Mesothelial cell of epicardium (in vitro differentiated cells): Measurements from ENCODE around the gene MACROD2. TPM values are rescaled to one million over a fixed set of nuclear protein-coding genes. Genes with fewer than 3 reads are reported as not detected.
A peak's percentile ranks its signal among the peaks of the same experiment; 100 is the strongest.

Experiments
- DNase-seq, 2 experiments: peaks; one replicate each; pipeline ENCODE4 v3.0.0; 2021; ENCODE audit warnings: low spot score in 2 of 2; ENCODE audit not compliant: unreplicated experiment in 2 of 2
- H3K27ac Mint-ChIP-seq: 2 replicates; pipeline ENCODE4 v1.8.0; 2021; ENCODE audit warnings: mixed read lengths
- H3K27me3 Mint-ChIP-seq: 2 replicates; pipeline ENCODE4 v1.8.0; 2021; ENCODE audit warnings: low read depth, mixed read lengths
- H3K36me3 Mint-ChIP-seq: 2 replicates; pipeline ENCODE4 v1.8.0; 2021; ENCODE audit warnings: mixed read lengths
- H3K4me1 Mint-ChIP-seq: 2 replicates; pipeline ENCODE4 v1.8.0; 2021; ENCODE audit warnings: mixed read lengths
- H3K4me3 Mint-ChIP-seq: 2 replicates; pipeline ENCODE4 v1.8.0; 2021; ENCODE audit warnings: mild to moderate bottlenecking, moderate library complexity, mixed read lengths
- H3K9me3 Mint-ChIP-seq: 2 replicates; pipeline ENCODE4 v1.8.0; 2021; ENCODE audit warnings: mixed read lengths
- total RNA-seq: library from RNA; stranded (reverse); gene quantifications from 3 replicates; pipeline ENCODE4 v1.2.1, GENCODE V29; 2021
- TF ChIP-seq, protein P1 (sequence below): fragments of 200-600 bp; sonication (generic); IDR thresholded peaks from one replicate; pipeline ENCODE4 v1.5.0; 2021; ENCODE audit warnings: antibody characterized with exemption; ENCODE audit not compliant: unreplicated experiment

The MACROD2 gene
- total RNA-seq, 1 donor from 2014 or later: 10.0 TPM

DNA sequence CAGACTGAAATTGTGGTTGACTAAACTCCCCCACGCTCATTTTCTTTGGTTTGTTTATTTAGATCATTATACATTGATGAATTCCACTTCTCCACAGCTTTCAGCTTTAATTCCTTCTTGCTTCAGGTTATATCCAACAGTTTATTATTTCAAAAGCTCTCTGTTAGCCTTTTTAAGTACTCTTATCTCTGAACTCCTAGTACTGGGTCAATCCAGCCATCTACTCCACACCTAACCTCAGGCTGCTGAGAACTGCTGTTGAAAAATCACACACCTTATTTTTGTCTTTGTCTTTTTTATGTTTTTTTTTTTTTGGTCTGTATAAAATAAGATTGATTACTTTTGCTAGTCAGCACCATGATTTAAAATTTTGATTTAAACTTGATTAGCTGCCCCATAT, 309.2 kb downstream of the MACROD2 start:
- DNase-seq: no peak
- H3K36me3 Mint-ChIP-seq: no peaks in the 10 kb centered on the region
- H3K9me3 Mint-ChIP-seq: no peaks in the 10 kb centered on the region
- H3K27me3 Mint-ChIP-seq: no peaks in the 10 kb centered on the region
- TF ChIP-seq, protein P1, sequence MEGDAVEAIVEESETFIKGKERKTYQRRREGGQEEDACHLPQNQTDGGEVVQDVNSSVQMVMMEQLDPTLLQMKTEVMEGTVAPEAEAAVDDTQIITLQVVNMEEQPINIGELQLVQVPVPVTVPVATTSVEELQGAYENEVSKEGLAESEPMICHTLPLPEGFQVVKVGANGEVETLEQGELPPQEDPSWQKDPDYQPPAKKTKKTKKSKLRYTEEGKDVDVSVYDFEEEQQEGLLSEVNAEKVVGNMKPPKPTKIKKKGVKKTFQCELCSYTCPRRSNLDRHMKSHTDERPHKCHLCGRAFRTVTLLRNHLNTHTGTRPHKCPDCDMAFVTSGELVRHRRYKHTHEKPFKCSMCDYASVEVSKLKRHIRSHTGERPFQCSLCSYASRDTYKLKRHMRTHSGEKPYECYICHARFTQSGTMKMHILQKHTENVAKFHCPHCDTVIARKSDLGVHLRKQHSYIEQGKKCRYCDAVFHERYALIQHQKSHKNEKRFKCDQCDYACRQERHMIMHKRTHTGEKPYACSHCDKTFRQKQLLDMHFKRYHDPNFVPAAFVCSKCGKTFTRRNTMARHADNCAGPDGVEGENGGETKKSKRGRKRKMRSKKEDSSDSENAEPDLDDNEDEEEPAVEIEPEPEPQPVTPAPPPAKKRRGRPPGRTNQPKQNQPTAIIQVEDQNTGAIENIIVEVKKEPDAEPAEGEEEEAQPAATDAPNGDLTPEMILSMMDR: no peak
- H3K4me1 Mint-ChIP-seq: peaks cover 14% of the 10 kb centered on the region
- H3K4me3 Mint-ChIP-seq: no peak overlapping the region
- peak overlapping the region; percentile 13 for H3K27ac Mint-ChIP-seq

DNA sequence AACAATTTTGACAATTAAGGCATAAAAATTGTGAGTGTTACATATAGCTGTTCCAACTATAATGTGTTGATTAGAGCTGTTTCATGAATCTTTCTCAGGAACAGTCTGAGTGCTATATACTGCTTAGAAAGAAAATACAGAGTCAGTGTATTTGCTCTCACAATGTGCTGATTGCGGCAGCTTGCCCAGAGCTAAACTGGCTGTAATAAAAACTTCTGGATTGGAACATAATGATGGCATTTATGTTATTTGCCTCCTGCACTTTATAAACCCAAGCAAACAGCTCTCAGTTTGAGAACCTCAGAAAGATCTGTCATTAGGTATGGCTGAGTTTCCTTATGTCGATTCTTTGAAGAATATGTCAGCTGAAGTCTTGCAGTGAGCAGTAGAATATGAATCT, 312.6 kb downstream of the MACROD2 start:
- Mint-ChIP-seq H3K27me3 (no peaks in the 10 kb centered on the region), H3K36me3 (no peaks in the 10 kb centered on the region), H3K4me1 (peaks cover 21% of the 10 kb centered on the region), H3K4me3 (no peak overlapping the region), H3K27ac (no peak overlapping the region), H3K9me3 (no peaks in the 10 kb centered on the region)
- TF ChIP-seq, protein P1: no peak
- DNase-seq: no peak

DNA sequence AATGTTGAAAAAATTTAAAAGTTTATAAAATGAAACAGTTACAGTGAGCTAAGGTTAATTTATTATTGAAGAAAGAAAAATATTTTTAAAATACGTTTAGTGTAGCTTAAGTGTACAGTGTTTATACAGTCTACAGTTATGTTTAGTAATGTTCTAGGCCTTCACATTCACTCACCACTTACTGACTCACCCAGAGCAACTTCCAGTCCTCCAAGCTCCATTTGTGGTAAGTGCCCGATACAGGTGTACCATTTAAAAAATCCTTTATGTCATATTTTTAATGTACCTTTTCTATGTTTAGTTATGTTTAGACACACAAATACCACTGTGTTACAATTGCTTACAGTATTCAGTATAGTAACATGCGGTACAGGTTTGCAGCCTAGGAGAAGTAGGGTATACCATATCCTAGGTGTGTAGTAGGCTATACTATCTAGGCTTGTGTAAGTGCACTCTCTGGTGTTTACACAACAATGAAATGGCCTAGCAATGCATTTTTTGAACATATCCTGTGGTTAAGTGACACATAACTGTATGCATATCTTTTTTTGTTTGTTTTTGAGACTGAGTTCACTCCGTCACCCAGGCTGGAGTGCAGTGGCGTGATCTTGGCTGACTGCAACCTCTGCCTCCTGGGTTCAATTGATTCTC, 315.8 kb downstream of the MACROD2 start:
- TF ChIP-seq, protein P1: no peak
- H3K9me3 Mint-ChIP-seq: no peaks in the 10 kb centered on the region
- H3K36me3 Mint-ChIP-seq: no peaks in the 10 kb centered on the region
- H3K27ac Mint-ChIP-seq: no peak overlapping the region
- peaks cover 24% of the 10 kb centered on the region for H3K4me1 Mint-ChIP-seq
- H3K4me3 Mint-ChIP-seq: no peak overlapping the region
- H3K27me3 Mint-ChIP-seq: no peaks in the 10 kb centered on the region
- DNase-seq: no peak

DNA sequence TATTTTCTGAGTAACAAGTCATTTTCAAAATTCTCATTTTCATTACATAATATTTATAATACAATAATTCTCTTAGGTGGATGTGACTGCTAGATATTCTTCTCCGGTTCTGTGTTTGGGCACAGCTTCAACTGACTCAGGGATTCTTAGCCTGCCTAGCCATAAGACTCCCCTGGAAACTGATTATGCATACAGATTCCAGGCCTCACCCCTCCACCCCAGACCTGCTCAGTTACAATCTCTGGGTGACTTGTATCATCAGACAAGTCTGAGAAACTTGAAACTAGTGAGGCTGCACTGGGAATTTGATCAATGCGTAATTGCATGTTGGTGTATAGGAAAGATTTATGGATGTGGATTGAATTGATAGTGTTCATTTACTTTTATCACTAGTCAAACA, 316.7 kb downstream of the MACROD2 start:
- Mint-ChIP-seq H3K27ac (no peak overlapping the region), H3K36me3 (no peaks in the 10 kb centered on the region), H3K4me1 (peaks cover 24% of the 10 kb centered on the region), H3K9me3 (no peaks in the 10 kb centered on the region), H3K4me3 (no peak overlapping the region), H3K27me3 (no peaks in the 10 kb centered on the region)
- TF ChIP-seq, protein P1: no peak
- DNase-seq: no peak

DNA sequence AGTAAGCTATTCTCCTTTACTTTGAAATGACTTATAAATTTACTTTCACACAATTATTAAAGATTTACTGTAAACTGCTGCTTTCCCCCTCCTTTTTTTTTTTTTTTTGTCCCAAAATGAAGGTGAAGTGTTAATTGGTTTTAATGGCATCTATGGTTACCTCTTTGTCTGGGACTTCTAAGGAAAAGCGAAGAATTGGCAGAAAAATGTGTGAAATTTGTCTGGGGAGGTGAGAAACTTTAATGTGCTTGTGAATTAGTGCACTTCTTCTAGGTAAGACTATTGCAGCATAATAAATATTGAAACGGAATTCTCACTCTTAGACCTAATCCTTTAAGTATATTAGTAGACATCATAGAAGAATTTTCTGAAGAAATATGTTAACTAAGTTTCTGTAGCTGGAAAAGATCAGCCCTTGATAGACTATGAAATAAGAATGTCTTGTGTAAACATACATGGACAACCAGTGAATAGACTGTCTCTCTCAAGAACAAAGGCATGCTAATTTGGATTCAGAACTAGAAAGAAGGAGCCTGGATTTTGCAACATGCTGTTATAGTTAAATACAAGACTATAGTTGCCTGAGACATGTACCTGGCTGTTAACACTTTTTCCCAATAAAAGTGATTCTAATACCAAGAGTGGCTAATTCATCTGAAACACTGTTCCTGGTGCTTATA, 318.2 kb downstream of the MACROD2 start:
- H3K27ac Mint-ChIP-seq: peak overlapping the region; percentile 88
- no peaks in the 10 kb centered on the region for H3K27me3 Mint-ChIP-seq
- TF ChIP-seq, protein P1: no peak
- no peaks in the 10 kb centered on the region for H3K36me3 Mint-ChIP-seq
- H3K4me1 Mint-ChIP-seq: peaks cover 29% of the 10 kb centered on the region
- H3K9me3 Mint-ChIP-seq: no peaks in the 10 kb centered on the region
- DNase-seq: no peak
- H3K4me3 Mint-ChIP-seq: no peak overlapping the region
